Stimulated activated CD8-positive, alpha-beta memory T cell treated with anti-CD3 and anti-CD28 coated beads, Interleukin-15, amount 100 ng/mL, for 48 hours (primary cell): ENCODE data around the gene IQSEC1.

ENCODE experiments used
- DNase-seq, 2 donors: peaks; one replicate each; pipeline ENCODE4 v3.0.0-alpha.2; 2020; ENCODE audit warnings: low read depth in 2 of 2

IQSEC1 gene

DNA sequence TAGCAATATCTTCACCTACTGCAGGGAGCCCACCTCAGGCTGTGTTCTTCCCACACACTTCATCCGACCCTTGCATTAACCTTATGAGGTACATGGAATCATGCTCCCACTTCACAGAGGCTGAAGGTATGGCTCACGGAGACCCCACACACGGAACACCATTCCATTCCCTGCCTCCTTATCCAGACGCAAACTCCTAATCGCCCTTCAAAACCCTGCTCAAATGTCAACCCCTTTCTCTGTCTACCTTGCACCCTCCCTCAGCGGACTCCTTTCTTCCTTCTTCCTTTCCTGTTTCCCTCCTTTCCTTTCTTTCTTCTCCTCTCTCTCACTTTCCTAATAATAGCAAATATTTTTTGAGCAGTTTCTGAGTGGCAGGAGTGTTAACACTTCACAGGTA, 23.8 kb downstream of the IQSEC1 start:
- DNase-seq: no peak

DNA sequence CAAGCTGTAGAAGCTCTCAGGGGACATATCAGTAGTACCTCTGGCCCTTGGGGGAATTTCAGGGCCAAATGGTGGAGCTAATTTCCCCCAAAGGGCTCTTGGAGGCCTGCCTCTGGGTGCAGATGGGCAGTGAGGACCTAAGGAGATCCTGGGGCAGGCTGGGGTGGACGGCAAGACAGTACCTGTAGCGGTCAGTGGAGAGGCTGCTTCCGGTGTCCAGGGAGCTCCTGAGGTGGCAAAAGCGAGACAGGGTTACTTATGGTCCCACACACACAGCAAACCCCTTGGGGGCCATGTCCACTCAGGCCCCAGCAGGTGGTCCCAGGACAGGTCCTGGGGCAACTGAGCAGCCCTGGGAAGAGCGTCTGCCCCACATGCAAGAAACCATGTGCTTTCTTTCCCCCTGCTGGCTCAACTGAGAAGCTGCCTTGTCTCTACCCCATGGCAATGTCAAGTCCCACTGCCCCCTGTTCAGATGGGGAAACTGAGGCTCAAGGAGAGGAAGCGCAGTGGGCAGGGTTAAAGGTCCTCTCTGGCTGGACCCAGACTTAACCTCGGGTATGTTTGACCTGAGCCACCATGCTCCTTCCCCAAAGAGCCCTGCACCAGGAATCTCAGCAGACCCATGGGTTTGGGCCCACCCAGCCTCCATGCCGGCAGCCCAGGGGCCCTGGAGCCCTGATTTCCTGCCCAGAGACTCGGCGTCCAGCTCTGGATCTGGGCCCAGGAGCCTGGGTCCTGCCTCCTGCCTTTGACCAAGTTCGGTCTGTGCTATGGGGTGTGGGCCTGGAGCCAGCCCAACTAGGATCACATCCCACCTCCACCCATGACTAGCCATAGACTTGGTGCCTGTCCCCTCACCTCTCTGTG, 25.7 kb downstream of the IQSEC1 start:
- no peak for DNase-seq

DNA sequence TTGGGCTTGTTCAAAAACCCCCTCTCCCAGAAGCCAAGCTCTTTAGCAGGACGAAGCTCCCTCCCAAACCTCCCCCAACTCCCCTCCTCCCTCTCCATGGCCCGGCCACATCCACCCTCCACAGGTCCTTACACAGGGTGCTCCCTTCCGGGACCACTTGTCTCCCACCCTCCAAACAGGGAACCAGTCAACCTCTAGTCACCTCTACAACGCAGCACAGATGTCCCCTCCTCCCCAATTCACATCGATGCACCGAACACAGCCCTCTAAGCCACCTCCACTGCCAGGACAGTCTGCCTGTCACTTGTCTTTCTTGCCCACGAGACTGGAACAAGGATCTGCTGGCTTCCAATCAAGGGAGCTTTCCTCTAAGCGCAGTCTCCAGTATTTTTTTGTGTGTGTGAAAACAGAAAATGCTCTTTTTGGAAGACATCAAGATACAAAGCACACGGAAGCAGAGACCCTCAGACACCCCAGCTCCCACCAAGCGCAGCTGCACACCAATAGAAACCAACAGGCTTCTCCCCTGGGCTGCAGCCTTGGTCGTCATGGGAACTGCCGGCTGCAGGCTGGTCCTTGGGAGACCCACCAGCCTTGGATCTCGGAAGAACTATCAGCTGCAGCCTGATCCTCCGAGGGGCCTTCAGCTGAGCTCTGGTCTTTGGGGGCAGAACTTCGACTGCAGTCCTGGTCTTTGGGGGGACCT, 26.5 kb downstream of the IQSEC1 start:
- DNase-seq: no peak

DNA sequence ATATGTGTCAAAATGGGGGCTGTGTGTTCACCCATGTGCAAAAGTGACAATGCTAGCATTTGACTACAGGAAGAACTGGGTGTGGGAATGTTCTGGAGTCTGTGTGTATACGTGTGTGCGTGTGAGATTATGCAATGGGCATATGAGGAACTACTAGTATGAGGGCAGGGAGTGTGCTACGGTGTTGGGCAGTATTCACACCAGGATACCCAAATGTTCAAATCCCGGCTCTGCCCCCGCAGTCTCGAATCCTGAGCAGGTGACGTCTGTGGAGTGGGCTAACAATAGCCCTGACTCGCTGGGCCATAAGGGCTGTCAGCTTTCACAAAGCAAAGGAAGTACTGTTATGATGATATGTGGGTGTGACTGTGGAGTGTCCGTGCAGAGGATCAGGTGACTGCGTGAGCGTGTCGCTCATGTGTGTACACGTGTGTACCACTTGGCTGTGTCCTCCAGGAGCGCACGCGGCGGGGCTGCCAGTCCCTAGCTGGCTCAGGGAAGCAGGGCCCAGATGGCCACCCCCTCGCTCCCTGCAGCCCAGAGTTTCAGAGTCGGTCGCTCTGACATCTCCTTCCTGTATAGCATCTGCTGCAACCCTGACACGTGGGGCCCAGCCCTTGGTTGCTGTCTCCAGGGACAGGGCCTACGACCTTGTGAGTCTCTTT, 27.2 kb downstream of the IQSEC1 start:
- no peak for DNase-seq

DNA sequence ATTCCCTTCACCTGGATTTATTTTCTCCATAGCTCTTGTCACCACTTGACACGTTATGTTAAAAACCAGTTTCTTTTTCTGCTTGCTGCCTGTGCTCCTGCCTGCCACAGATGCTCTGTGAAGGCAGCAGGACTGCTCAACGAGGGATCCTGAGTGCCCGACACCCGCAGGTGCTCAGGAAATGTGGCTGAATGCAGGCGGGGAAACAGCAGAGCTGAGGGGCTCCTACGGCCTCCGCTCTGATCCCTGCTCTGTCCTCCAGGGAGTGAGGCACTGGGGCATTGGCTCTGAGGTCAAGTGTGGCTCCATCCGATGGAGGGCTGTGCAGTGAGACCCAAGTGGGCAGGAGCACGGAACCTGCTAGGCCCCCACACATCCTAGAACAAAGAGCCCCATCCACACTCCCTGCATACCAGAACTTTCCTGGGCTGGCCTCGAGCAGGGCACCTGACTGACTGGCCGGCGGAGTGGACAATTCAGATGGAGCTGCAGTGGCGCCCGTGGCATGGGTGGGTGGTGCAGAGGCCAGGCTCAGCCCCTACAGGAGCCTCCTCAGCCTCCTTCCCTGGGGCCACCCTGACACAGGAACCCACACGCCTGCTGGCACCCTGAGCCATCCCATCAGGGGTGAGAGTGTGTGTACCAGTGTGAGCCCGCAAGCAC, 27.9 kb downstream of the IQSEC1 start:
- no peak for DNase-seq

DNA sequence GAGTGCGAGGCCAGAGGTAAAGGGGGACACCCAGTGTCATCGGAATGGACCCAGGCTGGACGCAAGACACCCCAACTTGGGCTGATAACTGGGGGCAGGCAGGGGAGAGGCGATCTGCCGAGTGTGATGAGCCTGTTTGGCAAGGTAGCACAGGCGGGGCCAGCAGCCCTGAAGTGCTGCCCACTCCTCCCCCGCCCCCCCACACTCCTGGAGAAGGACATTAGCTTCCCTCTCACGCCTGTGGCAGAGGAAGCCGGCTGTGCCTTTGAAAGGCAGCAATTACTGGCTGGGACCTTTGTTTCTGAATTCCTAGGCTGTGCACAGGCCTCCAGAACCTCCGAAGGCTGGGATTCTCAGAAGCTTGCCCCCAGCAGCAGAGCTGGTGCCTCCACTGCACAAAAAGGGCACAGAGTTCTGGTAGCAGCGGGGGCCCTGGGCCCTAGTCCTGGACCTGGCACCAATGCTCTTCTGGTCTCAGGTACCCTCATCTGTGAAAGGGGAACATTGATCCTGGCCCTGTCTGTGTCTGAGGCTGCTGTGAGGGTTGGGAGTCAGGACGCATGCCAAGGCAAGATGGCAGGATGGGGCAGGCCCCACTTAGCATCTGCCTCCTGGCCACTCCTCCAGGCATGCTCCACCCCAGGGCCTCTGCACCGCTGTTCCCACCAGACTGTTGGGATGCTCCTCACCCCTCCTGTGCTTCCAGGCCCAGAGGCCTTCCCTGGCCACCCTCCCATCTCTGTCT, 28.6 kb downstream of the IQSEC1 start:
- no peak for DNase-seq

DNA sequence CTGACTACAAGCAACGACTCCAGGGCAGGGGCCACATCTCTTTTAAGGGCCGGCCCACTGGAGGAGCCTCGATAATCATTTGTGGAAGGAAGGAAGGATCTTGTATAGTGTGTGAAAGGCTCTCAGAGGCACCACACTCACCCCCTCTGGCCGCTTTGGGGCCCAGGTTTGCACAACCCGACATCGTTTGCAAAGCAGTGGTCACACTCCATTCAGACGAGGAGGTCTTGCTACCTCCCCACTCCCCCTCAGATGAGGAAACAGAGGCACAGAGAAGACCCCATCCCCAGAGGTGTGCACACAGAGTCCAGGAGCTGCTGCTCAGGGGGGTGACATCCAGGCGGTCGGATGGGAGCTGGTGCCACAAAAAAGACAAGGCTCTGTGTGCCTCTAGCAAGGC, 29.6 kb downstream of the IQSEC1 start:
- no peak for DNase-seq

DNA sequence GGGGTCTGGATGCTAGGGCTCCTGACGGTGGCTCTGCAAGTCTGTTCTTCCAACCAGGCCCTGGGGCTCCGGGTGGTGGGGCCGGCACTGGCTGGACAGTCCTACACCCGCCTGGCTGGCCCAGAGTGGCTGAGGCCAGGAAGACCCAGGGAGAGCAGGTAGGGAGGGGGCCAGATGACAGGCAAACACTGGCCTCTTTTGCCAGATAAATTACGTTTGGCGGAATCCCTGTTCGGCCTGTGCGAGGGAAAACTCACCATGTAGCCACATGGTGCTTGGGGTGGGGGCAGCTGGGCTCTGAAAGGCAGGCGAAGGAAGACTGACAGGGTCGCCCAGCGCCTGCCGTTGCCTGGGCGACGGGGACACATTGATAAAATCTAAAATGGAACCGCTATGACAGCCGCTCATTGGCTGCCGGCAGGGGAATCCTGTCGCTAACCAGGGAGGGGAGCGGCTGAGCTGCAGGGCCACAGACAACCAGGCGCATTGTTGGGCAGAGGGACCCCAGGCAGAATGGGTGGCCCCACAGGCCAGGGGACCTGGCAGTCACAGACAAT, 30.4 kb downstream of the IQSEC1 start:
- no peak for DNase-seq

DNA sequence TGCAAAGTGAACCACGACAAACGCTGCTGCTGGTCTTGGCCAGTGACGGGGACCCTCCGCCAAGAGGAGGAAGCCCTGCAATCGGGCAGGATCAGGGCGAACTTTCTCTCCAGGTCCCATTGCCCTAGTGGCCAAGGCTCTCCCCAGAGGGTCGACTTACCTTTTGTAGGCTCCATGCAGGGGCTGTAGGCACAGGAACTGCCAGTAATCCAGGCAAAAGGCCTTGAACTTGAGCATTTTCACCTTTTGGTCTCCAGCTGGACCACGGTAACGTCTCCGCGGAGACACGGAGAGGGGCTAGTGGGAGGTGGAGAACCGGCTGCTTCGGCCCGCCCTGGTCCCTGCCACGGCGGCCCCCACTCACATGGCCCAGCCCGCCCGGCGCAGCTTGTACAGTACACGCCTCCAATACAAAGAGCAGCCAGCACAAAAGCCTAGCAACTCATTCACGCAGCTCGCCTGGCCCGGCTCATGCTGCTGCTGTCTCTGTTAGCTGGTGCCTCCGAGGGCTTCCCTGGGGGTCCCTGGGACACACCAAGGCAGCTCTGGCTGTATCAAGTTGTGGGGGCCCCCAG, 31.0 kb downstream of the IQSEC1 start:
- no peak for DNase-seq

DNA sequence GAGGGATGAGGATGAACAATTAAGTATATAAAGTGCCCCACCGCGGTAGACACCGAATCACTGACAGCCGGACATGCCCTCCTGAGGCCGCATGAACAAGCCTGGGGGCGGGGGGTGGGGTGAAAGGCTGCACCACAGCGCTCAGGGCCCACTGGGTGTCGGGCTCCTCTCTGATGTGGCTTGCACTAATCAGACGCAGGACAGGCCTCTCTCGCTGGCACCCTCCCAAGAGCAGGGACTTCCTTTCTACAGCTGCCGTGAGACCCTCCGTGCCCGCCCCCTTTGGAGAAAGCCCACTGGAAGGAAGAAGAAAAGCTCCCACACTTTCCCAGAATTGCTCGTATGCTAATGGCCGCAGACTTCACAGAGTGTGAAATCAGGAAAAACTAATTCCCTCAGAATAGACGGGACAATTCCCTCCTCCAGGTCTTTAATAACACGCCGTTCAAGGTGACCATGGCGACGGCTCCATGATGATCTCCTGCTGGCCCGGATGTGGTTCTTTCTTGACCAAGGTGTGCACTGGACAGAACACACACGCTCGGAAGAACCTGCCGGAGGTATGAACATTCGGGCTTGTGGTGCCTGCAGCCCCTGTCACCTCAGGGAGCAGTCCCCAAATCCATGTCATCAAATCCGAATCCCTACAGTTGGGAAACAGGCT, 32.0 kb downstream of the IQSEC1 start:
- DNase-seq: no peak

DNA sequence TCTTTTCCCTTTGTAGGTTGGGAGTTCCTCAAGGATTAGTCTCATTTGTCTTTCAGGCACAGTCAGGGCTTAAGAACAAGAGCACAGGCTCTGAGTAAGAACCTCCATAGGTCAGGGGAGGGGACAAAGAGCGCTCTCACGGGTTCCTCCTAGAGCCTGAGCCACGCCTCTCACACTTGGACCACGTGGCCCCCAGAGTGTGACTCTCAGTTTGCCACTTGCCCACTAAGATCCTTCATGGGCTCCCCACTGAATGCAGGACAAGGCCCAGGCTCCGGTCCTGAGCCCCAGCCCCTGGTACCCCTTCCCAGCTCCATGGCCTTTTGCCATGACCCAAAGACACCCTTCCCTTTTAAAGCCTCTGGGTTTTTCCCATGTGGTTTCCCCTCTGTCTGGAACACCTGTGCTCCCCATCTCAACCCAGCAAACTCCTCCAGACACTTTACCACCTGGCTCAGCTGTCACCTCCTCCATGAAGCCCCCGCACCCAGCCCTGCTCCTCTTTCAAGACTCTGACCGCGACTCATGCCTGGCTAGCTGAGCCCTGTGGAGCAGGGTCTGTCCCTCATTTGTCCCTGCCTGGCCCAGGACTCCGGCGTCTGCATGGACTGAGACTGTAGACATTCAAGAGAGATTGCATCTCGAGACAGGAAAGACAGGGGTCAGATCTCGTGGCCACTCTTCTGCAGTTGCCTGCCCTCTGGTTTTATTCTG, 32.7 kb downstream of the IQSEC1 start:
- peak; percentile 41 to 48 for DNase-seq

DNA sequence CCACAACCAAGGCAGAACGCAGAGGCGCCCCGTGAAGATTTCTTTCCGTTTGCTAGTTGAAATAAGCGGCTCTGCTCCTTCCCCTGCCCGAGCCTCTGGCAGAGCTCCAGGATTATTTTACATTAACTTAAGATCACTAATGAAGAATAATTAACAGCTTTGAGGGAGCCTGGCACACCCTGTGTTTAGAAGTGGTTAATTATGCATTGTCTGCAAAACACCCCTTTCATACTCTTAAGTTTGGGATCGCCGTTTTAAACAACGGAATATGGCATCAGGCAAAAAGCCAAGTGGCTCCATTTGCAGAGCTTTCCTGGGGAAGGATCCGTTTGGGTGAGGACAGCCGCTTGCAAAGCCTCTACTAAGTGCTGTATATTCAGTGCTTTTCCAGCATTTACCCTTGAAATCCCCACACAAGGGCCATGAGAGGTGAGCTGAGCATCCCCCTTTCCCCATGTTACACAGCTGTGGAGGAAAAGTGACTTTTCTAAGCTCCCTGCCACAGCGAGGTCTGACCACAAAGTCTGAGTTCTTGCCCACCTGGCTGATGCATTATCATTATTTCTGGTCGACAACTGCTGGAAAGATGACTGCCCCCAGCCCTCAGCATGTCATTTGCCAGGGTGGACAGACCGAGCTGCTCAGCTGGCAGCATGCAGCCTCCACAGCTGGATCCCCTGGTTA, 33.9 kb downstream of the IQSEC1 start:
- no peak for DNase-seq

DNA sequence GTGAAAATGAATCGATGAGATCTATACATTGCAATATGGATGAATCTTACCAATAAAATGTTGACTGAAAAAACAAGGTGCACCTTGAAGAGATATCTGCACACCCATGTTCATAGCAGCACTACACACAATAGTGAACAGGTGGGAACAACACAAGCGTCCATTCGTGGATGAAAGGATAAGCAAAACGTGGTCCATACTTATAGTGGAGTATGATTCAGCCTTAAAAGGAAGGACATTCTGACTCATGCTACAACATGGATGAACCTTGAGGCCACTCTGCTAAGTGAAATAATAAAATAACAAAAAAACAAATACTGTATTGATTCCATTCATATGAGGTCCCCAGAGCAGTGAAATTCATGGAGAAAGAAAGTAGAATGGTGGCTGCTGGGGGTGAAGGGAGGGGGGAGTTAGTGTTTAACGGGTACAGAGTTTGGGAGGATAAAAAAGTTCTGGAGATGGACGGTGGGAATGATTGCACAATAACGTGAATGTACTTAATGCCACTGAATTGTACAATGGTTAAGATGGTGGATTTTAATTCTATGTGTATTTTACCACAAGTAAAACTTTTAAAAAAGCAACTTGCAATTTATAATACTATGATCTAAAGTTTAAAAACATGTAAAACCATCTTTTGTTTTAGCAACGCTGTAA, 35.6 kb downstream of the IQSEC1 start:
- no peak for DNase-seq

DNA sequence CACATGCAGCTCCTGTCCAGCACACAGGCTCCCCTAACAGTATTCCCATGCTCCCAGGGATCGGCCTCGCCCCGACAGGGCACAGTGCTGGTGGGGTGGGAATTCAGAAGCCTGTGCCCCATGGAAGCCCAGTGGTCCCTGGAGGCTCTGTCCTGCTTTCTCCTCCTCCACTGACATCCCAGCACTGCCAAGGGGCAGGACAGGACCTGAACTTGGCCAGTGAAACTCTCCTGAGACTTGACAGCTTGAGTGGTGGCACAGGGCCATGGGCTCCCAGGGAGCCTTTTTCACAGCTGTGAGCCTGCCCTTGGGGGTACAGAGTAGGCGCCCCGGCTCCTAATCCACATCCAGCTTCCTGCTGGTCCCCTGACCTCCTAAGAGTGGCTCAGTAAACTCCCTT, 38.4 kb downstream of the IQSEC1 start:
- DNase-seq: no peak

DNA sequence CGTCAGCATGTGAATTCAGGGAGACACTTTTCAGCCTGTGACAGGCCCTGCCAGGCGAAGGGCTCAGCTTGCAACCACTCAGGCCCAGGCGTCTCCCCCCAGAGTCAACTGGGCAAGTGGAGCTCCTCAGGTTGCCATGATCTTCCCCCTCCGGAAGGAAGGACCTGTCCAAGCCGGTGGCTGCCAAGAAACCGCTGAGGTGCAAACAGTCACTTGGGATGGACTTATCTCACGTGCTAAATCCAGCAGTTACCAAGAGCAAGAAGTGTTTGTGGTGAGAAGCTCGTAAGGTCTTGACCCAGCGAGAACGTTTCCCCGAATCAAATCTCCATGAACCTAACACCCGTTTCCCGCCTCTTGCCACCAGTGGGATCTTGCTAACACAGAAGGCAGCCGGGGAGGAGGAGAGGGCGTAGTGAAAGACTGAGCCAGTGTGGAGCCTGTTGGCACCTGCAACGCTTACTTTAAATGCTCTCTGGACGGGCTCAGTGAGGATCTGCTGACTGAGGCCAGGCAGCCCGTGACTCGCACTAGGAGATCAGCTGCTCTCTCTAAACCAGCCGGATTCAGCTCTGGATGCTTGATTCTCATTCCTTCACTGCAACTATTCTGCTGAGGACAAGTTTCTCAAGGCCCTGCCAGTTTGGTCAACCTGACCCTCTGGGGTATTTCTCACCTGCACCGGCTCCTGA, 39.0 kb downstream of the IQSEC1 start:
- DNase-seq: no peak

DNA sequence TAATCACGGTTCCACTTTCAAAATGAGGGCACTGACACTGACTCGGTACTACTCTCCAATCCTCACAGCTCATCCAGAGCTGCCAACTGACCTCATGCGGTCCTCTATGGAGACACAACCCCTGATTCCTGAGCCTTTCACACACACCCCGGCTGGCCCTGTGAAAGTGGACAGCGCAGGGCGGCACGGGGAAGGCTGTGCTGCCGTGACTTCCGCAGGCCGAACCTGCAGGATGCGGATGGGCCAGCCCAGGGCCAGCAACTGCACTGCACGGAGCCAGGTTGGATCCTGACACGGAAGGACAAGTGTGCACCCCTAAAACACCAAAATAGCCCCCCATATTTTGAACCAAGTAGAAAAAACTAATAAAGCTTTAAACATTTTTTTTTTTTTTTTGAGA, 41.0 kb downstream of the IQSEC1 start:
- no peak for DNase-seq

DNA sequence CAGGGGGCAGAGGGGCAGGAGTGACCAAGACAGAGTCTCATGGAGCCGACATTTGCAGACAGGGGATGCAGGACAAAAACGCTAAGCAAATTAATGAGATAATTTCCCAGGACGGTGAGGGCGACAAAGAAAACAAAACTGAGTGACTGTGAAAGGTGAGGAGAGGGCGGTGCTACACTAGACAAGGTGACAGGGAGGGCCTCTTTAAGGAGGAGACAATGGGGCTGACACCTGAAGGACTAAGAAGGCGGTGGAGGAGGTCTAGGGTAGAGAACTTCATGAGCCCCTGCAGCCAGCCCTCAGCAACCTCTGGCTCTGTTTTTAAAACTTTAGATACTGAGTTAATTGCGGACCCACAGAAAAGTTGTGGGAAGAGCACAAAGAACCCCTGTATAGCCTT, 41.6 kb downstream of the IQSEC1 start:
- DNase-seq: no peak

DNA sequence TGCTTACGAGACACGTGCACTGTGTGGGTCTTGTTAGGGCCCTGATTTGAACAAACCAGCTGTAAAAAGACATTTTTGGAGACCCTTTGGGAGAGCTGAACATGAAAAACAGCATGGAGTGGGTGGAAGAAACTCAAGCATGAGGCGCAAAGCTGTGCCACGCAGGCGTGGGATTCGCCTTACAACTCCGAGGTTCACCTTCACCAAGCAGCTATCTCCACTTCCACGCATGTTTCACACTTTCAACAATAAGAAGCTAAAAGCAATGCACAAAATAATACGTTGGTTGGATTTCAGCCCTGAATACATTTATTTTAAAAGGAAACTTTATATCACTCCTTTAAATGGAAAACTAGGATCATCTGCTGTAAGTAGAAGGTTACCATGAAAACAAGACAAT, 42.5 kb downstream of the IQSEC1 start:
- no peak for DNase-seq
